MCF 10A (cell line): ENCODE measurements around the gene ARPP21. TPM values are rescaled to one million over a fixed set of nuclear protein-coding genes. Genes with fewer than 3 reads are reported as not detected.

ENCODE experiments used
- BruUV-seq: library from RNA; stranded (reverse); fragments of 400-500 nt; replicated peaks from 2 replicates; lab custom pipeline; 2021; lab: Mats Ljungman, UMichigan
- CTCF ChIA-PET: fragments of 300-600 bp; sonication (Branson Sonifier 250); formaldehyde crosslinking; extraction: SDS; loops from one replicate; lab custom pipeline; 2021; ENCODE audit warnings: antibody characterized with exemption, inconsistent platforms; lab: Yijun Ruan, JAX
- POLR2A ChIA-PET: fragments of 300-600, 350-650 bp; sonication (Branson Sonifier 250); formaldehyde crosslinking; extraction: SDS; loops from one replicate; lab custom pipeline; 2020; ENCODE audit warnings: antibody characterized with exemption, inconsistent platforms; lab: Yijun Ruan, JAX
- DNase-seq: peaks from one replicate; pipeline ENCODE4 v3.0.0-alpha.2; 2018; ENCODE audit not compliant: unreplicated experiment
- H3K27ac Mint-ChIP-seq: one replicate; pipeline ENCODE4 v1.8.0; 2022; ENCODE audit warnings: mild to moderate bottlenecking, low read depth, mixed read lengths; ENCODE audit not compliant: unreplicated experiment
- H3K27me3 Mint-ChIP-seq: one replicate; pipeline ENCODE4 v1.8.0; 2022; ENCODE audit warnings: mixed read lengths; ENCODE audit not compliant: insufficient read depth, unreplicated experiment
- H3K36me3 Mint-ChIP-seq: one replicate; pipeline ENCODE4 v1.8.0; 2022; ENCODE audit warnings: mild to moderate bottlenecking, moderate library complexity, mixed read lengths; ENCODE audit not compliant: insufficient read depth, unreplicated experiment
- H3K4me1 Mint-ChIP-seq: one replicate; pipeline ENCODE4 v1.8.0; 2022; ENCODE audit warnings: mixed read lengths; ENCODE audit not compliant: insufficient read depth, unreplicated experiment
- H3K4me3 Mint-ChIP-seq: one replicate; pipeline ENCODE4 v1.8.0; 2022; ENCODE audit warnings: mild to moderate bottlenecking, moderate library complexity, mixed read lengths; ENCODE audit not compliant: unreplicated experiment
- H3K9me3 Mint-ChIP-seq: one replicate; pipeline ENCODE4 v1.8.0; 2022; ENCODE audit warnings: mixed read lengths; ENCODE audit not compliant: unreplicated experiment
- intact Hi-C: fragments of 100-400 bp; cut with micrococcal nuclease; formaldehyde crosslinking; loops from 2 replicates; pipeline ENCODE4 v1.14.1; 2022
- total RNA-seq: library from RNA; stranded (reverse); gene quantifications from 2 replicates; pipeline ENCODE4 v1.2.3, GENCODE V29; 2022
- TF ChIP-seq, protein P1 (sequence below): fragments of 200-600 bp; IDR thresholded peaks from one replicate; pipeline ENCODE4 v1.8.0; 2022; ENCODE audit warnings: antibody characterized with exemption, mild to moderate bottlenecking; ENCODE audit not compliant: unreplicated experiment

Gene ARPP21
- total RNA-seq, 1 experiment from 2014 or later, result not detected

DNA sequence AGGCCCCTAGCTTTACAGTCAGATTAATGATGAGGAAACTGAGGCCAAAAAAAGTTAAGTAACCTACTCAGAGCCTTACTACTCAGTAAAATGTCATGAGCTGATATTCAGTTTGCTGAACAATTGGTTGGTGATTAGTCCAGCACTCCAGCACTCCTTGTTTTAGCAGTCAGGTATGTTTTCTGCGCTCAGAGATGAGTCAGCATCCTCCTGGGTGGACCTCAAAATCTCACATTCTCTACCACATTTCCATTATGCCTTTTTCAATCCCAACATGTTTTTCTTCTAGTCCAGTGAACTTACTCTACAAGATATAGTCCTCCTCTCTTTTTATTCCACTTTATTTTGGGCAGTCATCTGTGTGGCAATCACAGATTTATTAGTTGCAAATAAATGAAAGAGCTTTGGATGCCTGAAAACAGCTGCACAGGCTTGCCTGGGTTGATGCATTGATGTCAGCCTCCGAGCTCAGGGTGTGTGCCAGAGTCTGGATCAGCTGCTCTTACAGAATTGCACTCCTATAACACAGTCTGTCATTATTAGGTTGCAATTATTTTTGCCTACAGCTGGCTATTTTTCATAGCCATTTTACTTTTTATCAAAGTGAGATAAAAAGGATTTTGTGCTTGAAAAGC, 133.2 kb downstream of the ARPP21 start:
- Mint-ChIP-seq H3K27me3 (peaks cover 36% of the 10 kb centered on the region), H3K4me1 (no peaks in the 10 kb centered on the region), H3K9me3 (no peaks in the 10 kb centered on the region), H3K4me3 (no peak overlapping the region), H3K36me3 (no peaks in the 10 kb centered on the region), H3K27ac (no peak overlapping the region)
- DNase-seq, result no peak
- intact Hi-C loops, result no loop called here
- POLR2A ChIA-PET, result no interaction called here
- BruUV-seq, result no TSS peak
- TF ChIP-seq, protein P1, sequence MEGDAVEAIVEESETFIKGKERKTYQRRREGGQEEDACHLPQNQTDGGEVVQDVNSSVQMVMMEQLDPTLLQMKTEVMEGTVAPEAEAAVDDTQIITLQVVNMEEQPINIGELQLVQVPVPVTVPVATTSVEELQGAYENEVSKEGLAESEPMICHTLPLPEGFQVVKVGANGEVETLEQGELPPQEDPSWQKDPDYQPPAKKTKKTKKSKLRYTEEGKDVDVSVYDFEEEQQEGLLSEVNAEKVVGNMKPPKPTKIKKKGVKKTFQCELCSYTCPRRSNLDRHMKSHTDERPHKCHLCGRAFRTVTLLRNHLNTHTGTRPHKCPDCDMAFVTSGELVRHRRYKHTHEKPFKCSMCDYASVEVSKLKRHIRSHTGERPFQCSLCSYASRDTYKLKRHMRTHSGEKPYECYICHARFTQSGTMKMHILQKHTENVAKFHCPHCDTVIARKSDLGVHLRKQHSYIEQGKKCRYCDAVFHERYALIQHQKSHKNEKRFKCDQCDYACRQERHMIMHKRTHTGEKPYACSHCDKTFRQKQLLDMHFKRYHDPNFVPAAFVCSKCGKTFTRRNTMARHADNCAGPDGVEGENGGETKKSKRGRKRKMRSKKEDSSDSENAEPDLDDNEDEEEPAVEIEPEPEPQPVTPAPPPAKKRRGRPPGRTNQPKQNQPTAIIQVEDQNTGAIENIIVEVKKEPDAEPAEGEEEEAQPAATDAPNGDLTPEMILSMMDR, result no peak
- CTCF ChIA-PET, result interaction anchor here (0.6 to 0.9 kb wide), 2 partner anchors 54 to 136 kb away, joined by 4 read pairs; no protein-coding TSS in a partner anchor

DNA sequence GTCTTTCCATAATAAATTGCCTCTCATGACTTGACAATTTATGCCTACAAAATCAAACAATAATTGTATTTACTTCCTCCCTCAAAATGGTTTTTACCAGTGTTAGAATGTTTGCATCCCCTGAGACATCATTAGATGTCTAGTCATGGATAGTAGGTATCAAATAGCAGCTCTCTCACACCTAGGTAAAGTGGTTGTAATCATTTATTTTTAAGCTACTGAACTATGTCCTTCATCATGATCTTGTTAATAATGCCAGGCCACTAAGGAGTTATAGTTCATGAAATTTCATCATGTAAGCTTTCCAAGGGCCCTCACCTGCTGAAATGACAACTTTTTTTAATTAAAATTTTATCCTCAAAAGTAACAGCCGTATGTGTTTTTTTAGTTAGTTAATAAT, 134.1 kb downstream of the ARPP21 start:
- no peak overlapping the region for H3K4me3 Mint-ChIP-seq
- H3K4me1 Mint-ChIP-seq, result no peaks in the 10 kb centered on the region
- H3K27me3 Mint-ChIP-seq, result peaks cover 38% of the 10 kb centered on the region
- TF ChIP-seq, protein P1, result no peak
- H3K9me3 Mint-ChIP-seq, result no peaks in the 10 kb centered on the region
- intact Hi-C loops, result no loop called here
- CTCF ChIA-PET, result no interaction called here
- no peaks in the 10 kb centered on the region for H3K36me3 Mint-ChIP-seq
- no peak for DNase-seq
- H3K27ac Mint-ChIP-seq, result no peak overlapping the region
- BruUV-seq, result no TSS peak
- POLR2A ChIA-PET, result no interaction called here

DNA sequence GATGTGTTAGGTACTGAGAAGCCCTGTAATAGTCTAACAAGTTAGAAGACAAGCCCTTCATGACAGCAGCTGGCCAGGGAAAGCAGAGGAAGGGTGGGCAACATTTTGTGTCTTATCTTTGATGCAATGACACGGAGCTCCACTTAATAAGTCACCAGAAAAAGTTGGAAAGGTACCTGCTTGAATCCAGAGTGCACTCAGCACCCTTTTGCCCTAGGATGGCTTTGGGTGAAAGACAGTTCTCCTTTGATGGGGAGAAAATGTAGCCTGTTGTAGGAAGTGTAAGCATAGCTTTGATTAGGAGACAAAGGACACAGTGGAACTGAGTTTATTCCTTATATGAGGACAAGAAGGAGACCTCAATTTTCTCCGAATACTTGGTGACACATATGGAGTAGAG, 137.0 kb downstream of the ARPP21 start:
- ChIA-PET CTCF (interaction anchor here (0.5 kb wide), 1 partner anchor 132 kb away, joined by 5 read pairs; no protein-coding TSS in a partner anchor), POLR2A (no interaction called here)
- intact Hi-C loops, result no loop called here
- H3K36me3 Mint-ChIP-seq, result no peaks in the 10 kb centered on the region
- no peak for DNase-seq
- TF ChIP-seq, protein P1, result no peak
- H3K9me3 Mint-ChIP-seq, result no peaks in the 10 kb centered on the region
- H3K4me1 Mint-ChIP-seq, result no peaks in the 10 kb centered on the region
- H3K27ac Mint-ChIP-seq, result no peak overlapping the region
- H3K4me3 Mint-ChIP-seq, result no peak overlapping the region
- peaks cover 35% of the 10 kb centered on the region for H3K27me3 Mint-ChIP-seq
- BruUV-seq, result no TSS peak

DNA sequence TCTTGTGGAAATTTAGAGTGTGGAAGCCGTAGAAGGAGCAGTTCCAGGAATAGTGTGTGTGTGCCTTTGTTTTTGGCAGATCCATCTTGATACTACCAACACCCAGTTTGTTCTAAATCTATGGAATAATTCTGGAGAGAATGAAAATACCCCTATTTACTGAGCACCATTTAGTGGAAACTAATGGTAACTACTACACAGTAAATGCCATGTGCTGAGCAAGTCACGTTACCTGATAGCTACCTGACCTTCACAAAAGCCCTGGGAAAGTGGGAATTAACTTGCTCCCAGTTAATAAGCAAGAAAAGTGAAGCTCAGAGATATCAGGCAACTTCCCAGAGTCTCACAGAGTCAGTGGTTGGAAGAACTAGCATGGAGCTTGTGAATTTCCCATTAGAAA, 137.7 kb downstream of the ARPP21 start:
- BruUV-seq, result no TSS peak
- intact Hi-C loops, result no loop called here
- CTCF ChIA-PET, result interaction anchor here (0.5 kb wide), 1 partner anchor 131 kb away, joined by 5 read pairs; no protein-coding TSS in a partner anchor
- no peaks in the 10 kb centered on the region for H3K9me3 Mint-ChIP-seq
- POLR2A ChIA-PET, result no interaction called here
- TF ChIP-seq, protein P1, result no peak
- no peaks in the 10 kb centered on the region for H3K4me1 Mint-ChIP-seq
- no peak overlapping the region for H3K4me3 Mint-ChIP-seq
- no peak for DNase-seq
- H3K36me3 Mint-ChIP-seq, result no peaks in the 10 kb centered on the region
- no peak overlapping the region for H3K27ac Mint-ChIP-seq
- H3K27me3 Mint-ChIP-seq, result peaks cover 35% of the 10 kb centered on the region
